Glutamatergic neuron (in vitro differentiated cells): ENCODE data around the gene CEL. TPM values are rescaled to one million over a fixed set of nuclear protein-coding genes. Genes with fewer than 3 reads are reported as not detected.

Experiments used
- DNase-seq: peaks from one replicate; pipeline ENCODE4 v3.0.0; 2022
- H3K27ac Mint-ChIP-seq: one replicate; pipeline ENCODE4 v1.8.0; 2020; ENCODE audit warnings: mild to moderate bottlenecking, mixed read lengths, inconsistent platforms; ENCODE audit not compliant: unreplicated experiment
- H3K27me3 Mint-ChIP-seq: one replicate; pipeline ENCODE4 v1.8.0; 2020; ENCODE audit warnings: mild to moderate bottlenecking, moderate library complexity, mixed read lengths, inconsistent platforms; ENCODE audit not compliant: unreplicated experiment
- H3K36me3 Mint-ChIP-seq: one replicate; pipeline ENCODE4 v1.8.0; 2020; ENCODE audit warnings: mild to moderate bottlenecking, mixed read lengths, inconsistent platforms; ENCODE audit not compliant: unreplicated experiment
- H3K4me1 Mint-ChIP-seq: one replicate; pipeline ENCODE4 v1.8.0; 2020; ENCODE audit warnings: mild to moderate bottlenecking, low read depth, mixed read lengths, inconsistent platforms; ENCODE audit not compliant: unreplicated experiment
- H3K4me3 Mint-ChIP-seq: one replicate; pipeline ENCODE4 v1.8.0; 2020; ENCODE audit warnings: mild to moderate bottlenecking, mixed read lengths, inconsistent platforms; ENCODE audit not compliant: unreplicated experiment
- H3K9me3 Mint-ChIP-seq: one replicate; pipeline ENCODE4 v1.8.0; 2020; ENCODE audit warnings: mild to moderate bottlenecking, moderate library complexity, mixed read lengths, inconsistent platforms; ENCODE audit not compliant: unreplicated experiment
- CTCF ChIP-seq: fragments of 200-600 bp; sonication (generic); IDR thresholded peaks from one replicate; pipeline ENCODE4 v1.5.0; 2021; ENCODE audit not compliant: partially characterized antibody, unreplicated experiment
- total RNA-seq: library from RNA; stranded (reverse); fragmentation: NEBNext Ultra II Directional; extraction: Animal tissue kit (Norgen Biotek cat#: 25700); gene quantifications from one replicate; pipeline ENCODE4 v1.2.1, GENCODE V29; 2021; ENCODE audit not compliant: unreplicated experiment

The CEL gene
- total RNA-seq, 1 donor from 2014 or later, result 3.8 TPM

- Mint-ChIP-seq H3K36me3 (peaks cover 7% of the 10 kb centered on the region), H3K27me3 (peaks cover 9% of the 10 kb centered on the region)
Observed at GRCh38 chr9:133055788-133056420, 5.9 kb upstream of the CEL start.

GRCh38 chr9:133056533-133056932 lies 5.2 kb upstream of the CEL start:
- Mint-ChIP-seq H3K4me1 (peaks cover 6% of the 10 kb centered on the region), H3K4me3 (no peak overlapping the region), H3K36me3 (peaks cover 7% of the 10 kb centered on the region), H3K27ac (no peak overlapping the region), H3K9me3 (peaks cover 8% of the 10 kb centered on the region), H3K27me3 (peaks cover 9% of the 10 kb centered on the region)
- DNase-seq, result no peak
- TF ChIP-seq CTCF, result no peak

More at GRCh38 chr9:133055788-133056420, 5.9 kb upstream of the CEL start:
- no peak overlapping the region for H3K27ac Mint-ChIP-seq
- no peak for DNase-seq
- no peak overlapping the region for H3K4me3 Mint-ChIP-seq
- peaks cover 9% of the 10 kb centered on the region for H3K9me3 Mint-ChIP-seq
- H3K4me1 Mint-ChIP-seq, result peaks cover 6% of the 10 kb centered on the region
- TF ChIP-seq CTCF, result no peak

GRCh38 chr9:133057006-133057405 lies 4.8 kb upstream of the CEL start:
- no peak overlapping the region for H3K27ac Mint-ChIP-seq
- peaks cover 8% of the 10 kb centered on the region for H3K9me3 Mint-ChIP-seq
- TF ChIP-seq CTCF, result no peak

GRCh38 chr9:133057553-133057952 lies 4.2 kb upstream of the CEL start:
- no peak for DNase-seq
- Mint-ChIP-seq H3K27ac (no peak overlapping the region), H3K27me3 (peaks cover 9% of the 10 kb centered on the region), H3K4me3 (no peak overlapping the region), H3K4me1 (peaks cover 6% of the 10 kb centered on the region), H3K36me3 (peaks cover 7% of the 10 kb centered on the region), H3K9me3 (peaks cover 8% of the 10 kb centered on the region)
- TF ChIP-seq CTCF, result no peak

More at GRCh38 chr9:133057006-133057405, 4.8 kb upstream of the CEL start:
- Mint-ChIP-seq H3K36me3 (peaks cover 7% of the 10 kb centered on the region), H3K4me3 (no peak overlapping the region), H3K27me3 (peaks cover 9% of the 10 kb centered on the region), H3K4me1 (peaks cover 6% of the 10 kb centered on the region)
- no peak for DNase-seq

- DNase-seq, result no peak
- H3K36me3 Mint-ChIP-seq, result peaks cover 7% of the 10 kb centered on the region
- H3K4me3 Mint-ChIP-seq, result no peak overlapping the region
- H3K27me3 Mint-ChIP-seq, result peaks cover 9% of the 10 kb centered on the region
- H3K27ac Mint-ChIP-seq, result no peak overlapping the region
- peaks cover 8% of the 10 kb centered on the region for H3K9me3 Mint-ChIP-seq
- no peak for TF ChIP-seq CTCF
- peaks cover 6% of the 10 kb centered on the region for H3K4me1 Mint-ChIP-seq
Observed at GRCh38 chr9:133058071-133058470, 3.7 kb upstream of the CEL start.
